GM18499 (cell line): ENCODE measurements around the gene PABPC3.

ENCODE experiments used
- ATAC-seq: cut with Tn5 transposase; IDR thresholded peaks from one replicate; pipeline ENCODE4 v1.9.1; 2021; ENCODE audit warnings: moderate number of reproducible peaks; ENCODE audit not compliant: insufficient read depth, unreplicated experiment

Gene PABPC3

GRCh38 chr13:25095851-25096453, at the start of gene PABPC3:
PABPC3 (plus strand) TSS chr13:25096136; CDS start chr13:25096199, 63 bp downstream.
- ATAC-seq, result no peak

GRCh38 chr13:25046274-25046984, 49.5 kb upstream of the PABPC3 start:
- no peak for ATAC-seq

GRCh38 chr13:25046985-25047511, 48.9 kb upstream of the PABPC3 start:
- no peak for ATAC-seq

- ATAC-seq, result no peak
Observed at GRCh38 chr13:25051065-25051464, 44.9 kb upstream of the PABPC3 start.

GRCh38 chr13:25059166-25059565, 36.8 kb upstream of the PABPC3 start:
- ATAC-seq, result no peak

GRCh38 chr13:25059958-25060357, 36.0 kb upstream of the PABPC3 start:
- no peak for ATAC-seq

GRCh38 chr13:25062479-25062878, 33.5 kb upstream of the PABPC3 start:
- ATAC-seq, result no peak

- no peak for ATAC-seq
Observed at GRCh38 chr13:25064396-25064795, 31.5 kb upstream of the PABPC3 start.

GRCh38 chr13:25065974-25066770, 29.8 kb upstream of the PABPC3 start:
- ATAC-seq, result no peak

GRCh38 chr13:25067064-25067463, 28.9 kb upstream of the PABPC3 start:
- no peak for ATAC-seq

GRCh38 chr13:25068810-25069209, 27.1 kb upstream of the PABPC3 start:
- ATAC-seq, result no peak

- no peak for ATAC-seq
Observed at GRCh38 chr13:25069236-25069635, 26.7 kb upstream of the PABPC3 start.

- no peak for ATAC-seq
Observed at GRCh38 chr13:25069911-25070310, 26.0 kb upstream of the PABPC3 start.

- no peak for ATAC-seq
Observed at GRCh38 chr13:25080773-25081172, 15.2 kb upstream of the PABPC3 start.

- ATAC-seq, result no peak
Observed at GRCh38 chr13:25084096-25084495, 11.8 kb upstream of the PABPC3 start.

GRCh38 chr13:25085125-25085742, 10.7 kb upstream of the PABPC3 start:
- ATAC-seq, result no peak

- ATAC-seq, result no peak
Observed at GRCh38 chr13:25088562-25089221, 7.2 kb upstream of the PABPC3 start.

GRCh38 chr13:25097426-25097825, 1.5 kb downstream of the PABPC3 start:
- ATAC-seq, result no peak

- no peak for ATAC-seq
Observed at GRCh38 chr13:25103711-25104110, 7.8 kb downstream of the PABPC3 start.

GRCh38 chr13:25109341-25109740, 13.4 kb downstream of the PABPC3 start:
- no peak for ATAC-seq
